ENCODE results near the gene SPATA9.

Gene SPATA9

GRCh38 chr5:95697781-95698681 is 15.2 kb upstream of the SPATA9 start:
- no peak overlapping the region for H3K4me3 ChIP-seq (ENCODE audit: low read depth, low read length)
- no peak for DNase-seq (ENCODE audit: low read depth)

- DNase-seq (ENCODE audit: low read depth) = no peak
- H3K4me3 ChIP-seq (ENCODE audit: low read depth, low read length) = no peak overlapping the region
Measured at GRCh38 chr5:95690333-95690732, 7.5 kb upstream of the SPATA9 start.

GRCh38 chr5:95689680-95690079 is 6.9 kb upstream of the SPATA9 start:
- no peak for DNase-seq (ENCODE audit: low read depth)
- H3K4me3 ChIP-seq (ENCODE audit: low read depth, low read length) = no peak overlapping the region

GRCh38 chr5:95686651-95687050 is 3.9 kb upstream of the SPATA9 start:
- no peak overlapping the region for H3K4me3 ChIP-seq (ENCODE audit: low read depth, low read length)
- no peak for DNase-seq (ENCODE audit: low read depth)

GRCh38 chr5:95684361-95684760 is 1.6 kb upstream of the SPATA9 start:
- no peak overlapping the region for H3K4me3 ChIP-seq (ENCODE audit: low read depth, low read length)
- DNase-seq (ENCODE audit: low read depth) = no peak

GRCh38 chr5:95673081-95673480 is 9.7 kb downstream of the SPATA9 start:
- H3K4me3 ChIP-seq (ENCODE audit: low read depth, low read length) = no peak overlapping the region

GRCh38 chr5:95672641-95673040 is 10.2 kb downstream of the SPATA9 start:
- no peak overlapping the region for H3K4me3 ChIP-seq (ENCODE audit: low read depth, low read length)
- no peak for DNase-seq (ENCODE audit: low read depth)

More at GRCh38 chr5:95673081-95673480, 9.7 kb downstream of the SPATA9 start:
- peak; percentile 49 for DNase-seq (ENCODE audit: low read depth)

- DNase-seq (ENCODE audit: low read depth) = no peak
Measured at GRCh38 chr5:95671826-95672225, 11.0 kb downstream of the SPATA9 start.

GRCh38 chr5:95670568-95670967 is 12.2 kb downstream of the SPATA9 start:
- no peak for DNase-seq (ENCODE audit: low read depth)
- no peak overlapping the region for H3K4me3 ChIP-seq (ENCODE audit: low read depth, low read length)

More at GRCh38 chr5:95671826-95672225, 11.0 kb downstream of the SPATA9 start:
- H3K4me3 ChIP-seq (ENCODE audit: low read depth, low read length) = no peak overlapping the region

GRCh38 chr5:95669985-95670384 is 12.8 kb downstream of the SPATA9 start:
- no peak overlapping the region for H3K4me3 ChIP-seq (ENCODE audit: low read depth, low read length)
- DNase-seq (ENCODE audit: low read depth) = no peak

- DNase-seq (ENCODE audit: low read depth) = peak; percentile 98
- H3K4me3 ChIP-seq (ENCODE audit: low read depth, low read length) = no peak overlapping the region
Measured at GRCh38 chr5:95669540-95669939, 13.3 kb downstream of the SPATA9 start.

GRCh38 chr5:95668728-95669127 is 14.1 kb downstream of the SPATA9 start:
- no peak overlapping the region for H3K4me3 ChIP-seq (ENCODE audit: low read depth, low read length)
- DNase-seq (ENCODE audit: low read depth) = no peak

- H3K4me3 ChIP-seq (ENCODE audit: low read depth, low read length) = no peak overlapping the region
- no peak for DNase-seq (ENCODE audit: low read depth)
Measured at GRCh38 chr5:95668216-95668615, 14.6 kb downstream of the SPATA9 start.

- DNase-seq (ENCODE audit: low read depth) = no peak
- no peak overlapping the region for H3K4me3 ChIP-seq (ENCODE audit: low read depth, low read length)
Measured at GRCh38 chr5:95667678-95668077, 15.1 kb downstream of the SPATA9 start.

GRCh38 chr5:95667061-95667618 is 15.7 kb downstream of the SPATA9 start:
- no peak for DNase-seq (ENCODE audit: low read depth)
- no peak overlapping the region for H3K4me3 ChIP-seq (ENCODE audit: low read depth, low read length)

GRCh38 chr5:95664204-95664786 is 18.5 kb downstream of the SPATA9 start:
- H3K4me3 ChIP-seq (ENCODE audit: low read depth, low read length) = no peak overlapping the region
- DNase-seq (ENCODE audit: low read depth) = no peak

GRCh38 chr5:95662946-95663345 is 19.8 kb downstream of the SPATA9 start:
- DNase-seq (ENCODE audit: low read depth) = no peak
- H3K4me3 ChIP-seq (ENCODE audit: low read depth, low read length) = no peak overlapping the region

- DNase-seq (ENCODE audit: low read depth) = no peak
- H3K4me3 ChIP-seq (ENCODE audit: low read depth, low read length) = no peak overlapping the region
Measured at GRCh38 chr5:95660060-95660459, 22.7 kb downstream of the SPATA9 start.

GRCh38 chr5:95655575-95655974 is 27.2 kb downstream of the SPATA9 start:
- no peak for DNase-seq (ENCODE audit: low read depth)

GRCh38 chr5:95654196-95654595 is 28.6 kb downstream of the SPATA9 start:
- H3K4me3 ChIP-seq (ENCODE audit: low read depth, low read length) = no peak overlapping the region
- no peak for DNase-seq (ENCODE audit: low read depth)

More at GRCh38 chr5:95655575-95655974, 27.2 kb downstream of the SPATA9 start:
- H3K4me3 ChIP-seq (ENCODE audit: low read depth, low read length) = no peak overlapping the region

All from skeletal muscle cell (primary cell).